GM21619 (cell line): ENCODE results near the gene EYA4.
"Not testable (repeated sequence)": the region's sequence is repeated elsewhere in the genome, so short reads cannot be mapped to it uniquely, and the experiment has no call there.

Experiments
- ATAC-seq: cut with Tn5 transposase; IDR thresholded peaks from one replicate; pipeline ENCODE4 v1.9.1; 2021; ENCODE audit not compliant: unreplicated experiment

The EYA4 gene

GRCh38 chr6:133551436-133551835, 310.3 kb downstream of the EYA4 start:
- ATAC-seq: no peak

- ATAC-seq: no peak
Measured at GRCh38 chr6:133551847-133552341, 310.7 kb downstream of the EYA4 start.

GRCh38 chr6:133553652-133554051, 312.5 kb downstream of the EYA4 start:
- ATAC-seq: peak; percentile 76

- ATAC-seq: not testable (repeated sequence)
Measured at GRCh38 chr6:133554121-133554520, 313.0 kb downstream of the EYA4 start.

- no peak for ATAC-seq
Measured at GRCh38 chr6:133555685-133556084, 314.5 kb downstream of the EYA4 start.

- ATAC-seq: no peak
Measured at GRCh38 chr6:133559926-133560325, 318.8 kb downstream of the EYA4 start.

GRCh38 chr6:133567636-133568035, 326.5 kb downstream of the EYA4 start:
- no peak for ATAC-seq

- peak; percentile 58 for ATAC-seq
Measured at GRCh38 chr6:133568970-133569889, 328.1 kb downstream of the EYA4 start.

GRCh38 chr6:133571681-133572080, 330.5 kb downstream of the EYA4 start:
- no peak for ATAC-seq

- ATAC-seq: no peak
Measured at GRCh38 chr6:133577851-133578250, 336.7 kb downstream of the EYA4 start.
